Adrenal gland (tissue), 12 donors: ENCODE results near the gene ZNF451. TPM values are rescaled to one million over a fixed set of nuclear protein-coding genes. Genes with fewer than 3 reads are reported as not detected.

Experiments
- DNase-seq, 7 donors: peaks; one replicate each; pipeline ENCODE4 v3.0.0-alpha.2; 2019 to 2020
- H3K27ac ChIP-seq, 5 donors: fragments of 200-600 bp; sonication (generic) in 4 of 5; 1 replicate in 3 of 5; 2 replicates in 2 of 5; pipeline versions ENCODE4 v1.5.1 to v1.8.0; 2016 to 2020; ENCODE audit warnings: mild to moderate bottlenecking in 1 of 5
- H3K27me3 ChIP-seq: fragments of 200-600 bp; 2 replicates; pipeline ENCODE4 v1.8.0; 2021
- H3K36me3 ChIP-seq, 2 donors: fragments of 200-600 bp; replicated peaks in 1 of 2; 1 replicate in 1 of 2; 2 replicates in 1 of 2; pipeline versions ENCODE4 v1.5.1 to v1.8.0; 2018 to 2022
- H3K4me1 ChIP-seq, 2 donors: fragments of 200-600 bp; replicated peaks in 1 of 2; 1 replicate in 1 of 2; 2 replicates in 1 of 2; pipeline versions ENCODE4 v1.5.1 to v1.8.0; 2018 to 2021
- H3K4me3 ChIP-seq, 4 donors: fragments of 200-600 bp; sonication (generic) in 3 of 4; one replicate each; pipeline ENCODE4 v1.5.1; 2016 to 2018
- H3K9me3 ChIP-seq, 3 donors: fragments of 200-600 bp; sonication (generic) in 1 of 3; replicated peaks in 1 of 3; 1 replicate in 2 of 3; 2 replicates in 1 of 3; pipeline versions ENCODE4 v1.5.1 to v1.8.0; 2016 to 2021
- CTCF ChIP-seq, 6 experiments: fragments of 450-650 bp in 4 of 6; fragments of 200-600 bp in 2 of 6; sonication (generic) in 1 of 6; IDR thresholded peaks; 1 replicate in 5 of 6; 2 replicates in 1 of 6; pipeline versions ENCODE4 v1.5.1 to v1.8.0; 2016 to 2021; ENCODE audit warnings: antibody characterized with exemption in 6 of 6, mild to moderate bottlenecking in 2 of 6, moderate library complexity in 1 of 6
- POLR2A ChIP-seq, 2 donors: fragments of 450-650 bp; IDR thresholded peaks; one replicate each; pipeline ENCODE4 v1.6.1; 2017; ENCODE audit warnings: antibody characterized with exemption in 2 of 2, mild to moderate bottlenecking in 2 of 2, moderate library complexity in 1 of 2
- WGBS, 4 donors: extraction: QIAGEN DNeasy Blood & Tissue Kit in 2 of 4; methylation state at CpG; one replicate each; pipeline versions ENCODE4 v1.1.5 to v1.1.7; 2013 to 2017; 5-methylcytosine and 5-hydroxymethylcytosine counted together
- intact Hi-C, 2 donors: fragments of 100-400 bp; cut with DNase I; formaldehyde crosslinking; loops; one replicate each; pipeline versions ENCODE4 v1.14.1 to v1.15.0; 2022 to 2023
- polyA plus RNA-seq, 3 donors: library from polyadenylated mRNA; stranded (reverse); fragments of 200-250 nt in 2 of 3; fragments of 350-450 nt in 1 of 3; fragmentation: Illumina TruSeq in 1 of 3; extraction: RNeasy Lipid Tissue Mini Kit (QIAGEN cat#74804) in 1 of 3; gene quantifications; one replicate each; pipeline ENCODE4 v1.2.3, GENCODE V29; 2013 to 2014
- total RNA-seq, 9 donors: library from RNA; depleted of rRNA in 4 of 9; stranded (reverse); fragments of >200 nt in 4 of 9; fragments of 120-200 nt in 1 of 9; fragmentation: NEBNext Ultra II Directional in 1 of 9; extraction: Animal tissue kit (Norgen Biotek cat#: 25700) in 1 of 9; gene quantifications; one replicate each; pipeline versions ENCODE4 v1.1.0 to v1.2.4, GENCODE V29; 2013 to 2023
- donor health status: healthy with polysubstance abuse.
- donor health status: Bipolar disorder and iron deficiency.
- donor health status: DM: yes; HTN: yes; CAD: no.
- donor health status: DM: no; HTN: no; CAD: no.
- donor health status: DM: no; HTN: no; CAD: no.
- donor health status: DM: yes; HTN: yes; CAD: no.

The ZNF451 gene
- total and polyA plus RNA-seq, 12 donors, result 19.5 to 111 (median 53.4) TPM

- Histone ChIP-seq H3K27ac (no peak overlapping the region), H3K36me3 (peaks cover 0 to 15% of the 10 kb centered on the region in 2 donors), H3K27me3 (no peaks in the 10 kb centered on the region), H3K4me1 (peaks cover 0 to 5% of the 10 kb centered on the region in 2 donors), H3K4me3 (no peak overlapping the region), H3K9me3 (no peaks in the 10 kb centered on the region)
- TF ChIP-seq POLR2A (IDR thresholded peaks at IDR 0.05) (no peak), CTCF (IDR thresholded peaks at IDR 0.05) (no peak)
- no peak for DNase-seq
- intact Hi-C loops, result no loop called here
Observed at GRCh38 chr6:57130661-57131177, 40.7 kb downstream of the ZNF451 start.

GRCh38 chr6:57134954-57135353 lies 45.0 kb downstream of the ZNF451 start:
- Histone ChIP-seq H3K9me3 (no peaks in the 10 kb centered on the region), H3K4me3 (no peak overlapping the region), H3K36me3 (peaks cover 0 to 15% of the 10 kb centered on the region in 2 donors), H3K27me3 (no peaks in the 10 kb centered on the region), H3K4me1 (peaks cover 0 to 14% of the 10 kb centered on the region in 2 donors), H3K27ac (no peak overlapping the region)
- TF ChIP-seq POLR2A (IDR thresholded peaks at IDR 0.05) (no peak), CTCF (IDR thresholded peaks at IDR 0.05) (no peak)
- intact Hi-C loops, result no loop called here
- no peak for DNase-seq
- WGBS, 4 donors, result 86 to 98% (median 96%) methylated on average over 1 of the region's 1 CpG

- Histone ChIP-seq H3K4me3 (no peak overlapping the region), H3K27me3 (no peaks in the 10 kb centered on the region), H3K36me3 (peaks cover 0 to 15% of the 10 kb centered on the region in 2 donors), H3K9me3 (no peaks in the 10 kb centered on the region), H3K27ac (no peak overlapping the region), H3K4me1 (peaks cover 0 to 13% of the 10 kb centered on the region in 2 donors)
- no peak for TF ChIP-seq POLR2A (IDR thresholded peaks at IDR 0.05)
- no peak for TF ChIP-seq CTCF (IDR thresholded peaks at IDR 0.05)
- intact Hi-C loops, result no loop called here
- DNase-seq, result no peak
- whole genome bisulfite sequencing, 4 donors, result 69 to 96% (median 85%) methylated on average over 1 of the region's 1 CpG
Observed at GRCh38 chr6:57135885-57136284, 45.9 kb downstream of the ZNF451 start.

- Histone ChIP-seq H3K4me1 (peaks cover 0 to 10% of the 10 kb centered on the region in 2 donors), H3K4me3 (no peak overlapping the region), H3K27me3 (no peaks in the 10 kb centered on the region), H3K27ac (no peak overlapping the region), H3K36me3 (peaks cover 0 to 26% of the 10 kb centered on the region in 2 donors), H3K9me3 (no peaks in the 10 kb centered on the region)
- no peak for DNase-seq
- WGBS, 4 donors, result 81 to 99% (median 93%) methylated on average over 2 of the region's 2 CpGs
- intact Hi-C loops, result no loop called here
- TF ChIP-seq POLR2A (IDR thresholded peaks at IDR 0.05) (no peak), CTCF (IDR thresholded peaks at IDR 0.05) (no peak)
Observed at GRCh38 chr6:57137350-57137749, 47.4 kb downstream of the ZNF451 start.
